Measurements from ENCODE around the gene UNC13A. TPM values are rescaled to one million over a fixed set of nuclear protein-coding genes. Genes with fewer than 3 reads are reported as not detected.

UNC13A gene
- total and polyA plus RNA-seq, 2 donors (not counting 3 experiments of a cell fraction or from before 2014, with no cell fraction given) = 0.04 to 0.09 TPM

DNA sequence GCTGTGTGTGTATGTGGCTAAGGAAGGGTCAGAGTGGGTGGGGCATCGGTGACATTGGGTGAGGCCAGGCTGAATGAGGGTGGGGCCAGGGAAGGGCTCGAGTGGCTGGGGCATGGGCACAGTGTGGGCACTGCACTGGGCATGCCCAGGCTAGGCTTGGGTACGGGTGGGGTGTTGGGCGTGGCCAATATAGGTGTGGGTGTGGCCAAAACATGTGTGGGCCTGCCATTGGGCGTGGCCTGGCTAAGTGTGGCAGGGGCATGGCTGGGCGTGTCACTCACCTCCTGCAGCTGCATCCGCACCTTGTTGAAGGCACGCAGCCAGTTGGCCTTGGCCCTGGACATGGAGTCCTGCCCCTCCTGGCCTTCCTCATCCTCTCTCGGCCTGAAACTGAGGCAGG is 33.2 kb downstream of the UNC13A start:
- dilution Hi-C loops (cut with MboI; ENCODE audit: extremely low pct_ligation_motif_present, low sequenced_read_pairs) (no loop called here), intact Hi-C loops (cut with micrococcal nuclease) (no loop called here)
- ChIA-PET CTCF (no interaction called here), POLR2A (no interaction called here)
- BruUV-seq (replicated peaks) = no TSS peak
- Histone ChIP-seq H3K9me1 (replicated peaks; ENCODE audit: control insufficient read depth, extremely low read depth, insufficient read depth, low read length) (no peaks in the 10 kb centered on the region), H3K27me3 (ENCODE audit: control insufficient read depth in 2 of 2, insufficient read depth in 2 of 2, low read length in 2 of 2) (no peaks in the 10 kb centered on the region), H3K4me1 (ENCODE audit: control insufficient read depth, extremely low read depth, insufficient read depth, low read length) (no peaks in the 10 kb centered on the region), H3K27ac (ENCODE audit: insufficient read depth, low read depth, low read length) (no peak overlapping the region), H3K79me2 (ENCODE audit: control insufficient read depth, insufficient read depth, low read length) (no peaks in the 10 kb centered on the region), H3K9ac (replicated peaks; ENCODE audit: extremely low read depth, insufficient read depth, low read length) (no peak overlapping the region), H2AFZ (ENCODE audit: low read depth, low read length) (no peak overlapping the region), H3K4me3 (replicated peaks in 1 of 3; ENCODE audit: insufficient read depth in 1 of 3, low read depth in 1 of 3, low read length in 3 of 3) (no peak overlapping the region), H3K4me2 (ENCODE audit: insufficient read depth, low read length) (no peak overlapping the region), H4K20me1 (replicated peaks; ENCODE audit: control insufficient read depth, extremely low read depth, insufficient read depth, low read length) (no peaks in the 10 kb centered on the region), H3K9me3 (replicated peaks; ENCODE audit: control insufficient read depth, insufficient read depth, low read length) (no peaks in the 10 kb centered on the region), H3K36me3 (ENCODE audit: control insufficient read depth in 2 of 2, extremely low read depth in 1 of 2, insufficient read depth in 2 of 2, low read length in 2 of 2) (no peaks in the 10 kb centered on the region)
- TF ChIP-seq GATA2 (IDR thresholded peaks at IDR 0.05; ENCODE audit: insufficient read depth, insufficient read length, low read depth, low read length) = no peak
- no peak for TF ChIP-seq JUN (IDR thresholded peaks at IDR 0.05; ENCODE audit: borderline replicate concordance, insufficient read depth, insufficient read length, low read depth)
- TF ChIP-seq MYC (IDR thresholded peaks at IDR 0.05; ENCODE audit: low read depth, low read length) = no peak
- TF ChIP-seq, protein P1, sequence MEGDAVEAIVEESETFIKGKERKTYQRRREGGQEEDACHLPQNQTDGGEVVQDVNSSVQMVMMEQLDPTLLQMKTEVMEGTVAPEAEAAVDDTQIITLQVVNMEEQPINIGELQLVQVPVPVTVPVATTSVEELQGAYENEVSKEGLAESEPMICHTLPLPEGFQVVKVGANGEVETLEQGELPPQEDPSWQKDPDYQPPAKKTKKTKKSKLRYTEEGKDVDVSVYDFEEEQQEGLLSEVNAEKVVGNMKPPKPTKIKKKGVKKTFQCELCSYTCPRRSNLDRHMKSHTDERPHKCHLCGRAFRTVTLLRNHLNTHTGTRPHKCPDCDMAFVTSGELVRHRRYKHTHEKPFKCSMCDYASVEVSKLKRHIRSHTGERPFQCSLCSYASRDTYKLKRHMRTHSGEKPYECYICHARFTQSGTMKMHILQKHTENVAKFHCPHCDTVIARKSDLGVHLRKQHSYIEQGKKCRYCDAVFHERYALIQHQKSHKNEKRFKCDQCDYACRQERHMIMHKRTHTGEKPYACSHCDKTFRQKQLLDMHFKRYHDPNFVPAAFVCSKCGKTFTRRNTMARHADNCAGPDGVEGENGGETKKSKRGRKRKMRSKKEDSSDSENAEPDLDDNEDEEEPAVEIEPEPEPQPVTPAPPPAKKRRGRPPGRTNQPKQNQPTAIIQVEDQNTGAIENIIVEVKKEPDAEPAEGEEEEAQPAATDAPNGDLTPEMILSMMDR (IDR thresholded peaks at IDR 0.05; ENCODE audit: extremely low read depth in 1 of 2, insufficient read depth in 1 of 2, low read depth in 1 of 2, low read length in 2 of 2) = no peak
- no peak for TF ChIP-seq POLR2AphosphoS5 (IDR thresholded peaks at IDR 0.05; ENCODE audit: insufficient read depth, low read depth, low read length)
- no peak for TF ChIP-seq FOS (IDR thresholded peaks at IDR 0.05; ENCODE audit: borderline replicate concordance, insufficient read depth, low read length)
- DNase-seq (ENCODE audit: low read depth, low spot score) (no peak), FAIRE-seq (no peak)

DNA sequence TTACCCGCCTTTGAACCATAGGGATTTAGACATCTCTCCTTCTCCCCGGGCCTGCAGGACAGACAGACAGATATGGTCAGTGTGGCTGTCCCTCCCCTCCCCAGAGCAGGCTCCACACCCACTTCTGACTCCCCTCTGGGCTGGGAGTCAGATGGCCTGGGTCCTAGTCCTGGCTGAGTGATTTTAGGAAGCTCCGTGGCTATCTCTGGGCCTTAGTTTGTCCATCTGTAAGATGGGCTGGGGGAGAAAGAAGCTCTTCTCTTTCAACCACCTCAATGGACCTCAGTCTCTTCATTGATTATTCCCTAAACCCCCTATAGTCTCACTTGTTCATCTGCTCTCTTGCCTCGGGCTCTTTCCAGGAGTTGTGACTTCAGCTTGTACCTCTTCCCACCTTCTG is 35.5 kb downstream of the UNC13A start:
- TF ChIP-seq FOS (IDR thresholded peaks at IDR 0.05; ENCODE audit: borderline replicate concordance, insufficient read depth, low read length) (no peak), POLR2AphosphoS5 (IDR thresholded peaks at IDR 0.05; ENCODE audit: insufficient read depth, low read depth, low read length) (no peak), EZH2 (IDR thresholded peaks at IDR 0.05; ENCODE audit: borderline replicate concordance, low read depth, low read length, severe bottlenecking) (no peak), GATA2 (IDR thresholded peaks at IDR 0.05; ENCODE audit: insufficient read depth, insufficient read length, low read depth, low read length) (no peak), POLR2A (IDR thresholded peaks at IDR 0.05; ENCODE audit: low read depth, low read length) (no peak), JUN (IDR thresholded peaks at IDR 0.05; ENCODE audit: borderline replicate concordance, insufficient read depth, insufficient read length, low read depth) (no peak), MYC (IDR thresholded peaks at IDR 0.05; ENCODE audit: low read depth, low read length) (no peak)
- TF ChIP-seq, protein P1 (IDR thresholded peaks at IDR 0.05; ENCODE audit: extremely low read depth in 1 of 2, insufficient read depth in 1 of 2, low read depth in 1 of 2, low read length in 2 of 2) = no peak
- TF ChIP-seq, protein P2, sequence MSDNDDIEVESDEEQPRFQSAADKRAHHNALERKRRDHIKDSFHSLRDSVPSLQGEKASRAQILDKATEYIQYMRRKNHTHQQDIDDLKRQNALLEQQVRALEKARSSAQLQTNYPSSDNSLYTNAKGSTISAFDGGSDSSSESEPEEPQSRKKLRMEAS (IDR thresholded peaks at IDR 0.05; ENCODE audit: insufficient read depth, insufficient read length) = no peak
- no peaks in the 10 kb centered on the region for H3K79me2 ChIP-seq (ENCODE audit: control insufficient read depth, insufficient read depth, low read length)
- no peaks in the 10 kb centered on the region for H3K4me1 ChIP-seq (ENCODE audit: control insufficient read depth, extremely low read depth, insufficient read depth, low read length)
- intact Hi-C loops (cut with micrococcal nuclease) = no loop called here
- FAIRE-seq = no peak
- no peak overlapping the region for H3K27ac ChIP-seq (ENCODE audit: insufficient read depth, low read depth, low read length)
- H3K9me1 ChIP-seq (replicated peaks; ENCODE audit: control insufficient read depth, extremely low read depth, insufficient read depth, low read length) = no peaks in the 10 kb centered on the region
- DNase-seq (ENCODE audit: low read depth, low spot score) = no peak
- no peaks in the 10 kb centered on the region for H4K20me1 ChIP-seq (replicated peaks; ENCODE audit: control insufficient read depth, extremely low read depth, insufficient read depth, low read length)
- BruUV-seq (replicated peaks) = no TSS peak
- ChIA-PET POLR2A (no interaction called here), CTCF (interaction anchor here (1.1 kb wide), 1 partner anchor 100 kb away, joined by 3 read pairs; no protein-coding TSS in a partner anchor)
- H3K4me2 ChIP-seq (ENCODE audit: insufficient read depth, low read length) = no peak overlapping the region
- H3K4me3 ChIP-seq (replicated peaks in 1 of 3; ENCODE audit: insufficient read depth in 1 of 3, low read depth in 1 of 3, low read length in 3 of 3) = no peak overlapping the region
- H3K27me3 ChIP-seq (ENCODE audit: control insufficient read depth in 2 of 2, insufficient read depth in 2 of 2, low read length in 2 of 2) = no peaks in the 10 kb centered on the region
- no peaks in the 10 kb centered on the region for H3K36me3 ChIP-seq (ENCODE audit: control insufficient read depth in 2 of 2, extremely low read depth in 1 of 2, insufficient read depth in 2 of 2, low read length in 2 of 2)
- dilution Hi-C loops (cut with MboI; ENCODE audit: extremely low pct_ligation_motif_present, low sequenced_read_pairs) = no loop called here
- H2AFZ ChIP-seq (ENCODE audit: low read depth, low read length) = no peak overlapping the region
- H3K9me3 ChIP-seq (replicated peaks; ENCODE audit: control insufficient read depth, insufficient read depth, low read length) = no peaks in the 10 kb centered on the region
- no peak overlapping the region for H3K9ac ChIP-seq (replicated peaks; ENCODE audit: extremely low read depth, insufficient read depth, low read length)

Data from endothelial cell of umbilical vein (primary cell).